Activated T-helper 2 cell treated with anti-CD3 and anti-CD28 coated beads, Interferon-gamma antibody, Interleukin-2, Interleukin-4, amounts not matched to agents 10 μg/mL and 5 μg/mL and 100 μg/mL, durations not matched to agents 14 hours and 24 hours and 36 hours (primary cell): ENCODE measurements around the gene CLCA1. TPM values are rescaled to one million over a fixed set of nuclear protein-coding genes. Genes with fewer than 3 reads are reported as not detected.
A peak's percentile ranks its signal among the peaks of the same experiment; 100 is the strongest.
"Not testable (repeated sequence)": the region's sequence is repeated elsewhere in the genome, so short reads cannot be mapped to it uniquely, and the experiment has no call there.

Source experiments
- DNase-seq: peaks from one replicate; pipeline ENCODE4 v3.0.0; 2021; ENCODE audit warnings: low spot score
- H3K27ac Mint-ChIP-seq: one replicate; pipeline ENCODE4 v1.8.0; 2021; ENCODE audit warnings: mixed read lengths
- H3K27me3 Mint-ChIP-seq: one replicate; pipeline ENCODE4 v1.8.0; 2021; ENCODE audit warnings: low read depth, mixed read lengths
- H3K36me3 Mint-ChIP-seq: one replicate; pipeline ENCODE4 v1.8.0; 2021; ENCODE audit warnings: low read depth, mixed read lengths
- H3K4me1 Mint-ChIP-seq: one replicate; pipeline ENCODE4 v1.8.0; 2021; ENCODE audit warnings: low read depth, mixed read lengths
- H3K4me3 Mint-ChIP-seq: one replicate; pipeline ENCODE4 v1.8.0; 2021; ENCODE audit warnings: low read depth, mild to moderate bottlenecking, moderate library complexity, mixed read lengths
- H3K9me3 Mint-ChIP-seq: one replicate; pipeline ENCODE4 v1.8.0; 2021; ENCODE audit warnings: mixed read lengths
- intact Hi-C: fragments of 100-400 bp; cut with micrococcal nuclease; formaldehyde crosslinking; loops from one replicate; pipeline ENCODE4 v1.15.1; 2023
- total RNA-seq: library from RNA; stranded (reverse); gene quantifications from 2 replicates; pipeline ENCODE4 v1.2.3, GENCODE V29; 2022

Gene CLCA1
- total RNA-seq, 1 donor from 2014 or later, result not detected

DNA sequence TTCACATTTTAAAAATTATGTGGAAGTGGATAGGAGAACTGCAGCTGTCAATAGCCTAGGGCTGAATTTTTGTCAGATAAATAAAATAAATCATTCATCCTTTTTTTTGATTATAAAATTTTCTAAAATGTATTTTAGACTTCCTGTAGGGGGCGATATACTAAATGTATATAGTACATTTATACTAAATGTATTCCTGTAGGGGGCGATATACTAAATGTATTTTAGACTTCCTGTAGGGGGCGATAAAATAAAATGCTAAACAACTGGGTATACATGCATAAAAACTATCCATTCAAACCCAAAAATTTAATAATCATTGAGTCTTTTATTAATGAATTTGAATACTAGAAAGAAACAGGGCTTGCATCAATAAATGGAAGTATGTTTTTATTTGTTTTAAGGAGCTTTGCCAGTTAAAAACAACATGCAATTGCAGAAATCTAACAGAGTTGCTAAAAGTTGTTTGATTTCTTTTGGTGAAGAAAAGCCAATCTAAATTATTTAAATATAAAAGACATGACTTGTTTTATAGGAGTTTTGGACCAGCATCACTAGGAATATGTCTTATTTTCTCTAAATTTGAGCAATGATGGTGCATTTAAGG is 31.4 kb downstream of the CLCA1 start:
- H3K4me1 Mint-ChIP-seq, result peaks cover 14% of the 10 kb centered on the region
- H3K27me3 Mint-ChIP-seq, result peaks cover 37% of the 10 kb centered on the region
- no peak overlapping the region for H3K27ac Mint-ChIP-seq
- H3K9me3 Mint-ChIP-seq, result no peaks in the 10 kb centered on the region
- H3K36me3 Mint-ChIP-seq, result no peaks in the 10 kb centered on the region
- intact Hi-C loops, result loop anchor here (5.0 to 10.0 kb wide), 2 partner anchors 205 to 242 kb away; partner anchors contain the start of gene SH3GLB1
- no peak for DNase-seq
- H3K4me3 Mint-ChIP-seq, result no peak overlapping the region

DNA sequence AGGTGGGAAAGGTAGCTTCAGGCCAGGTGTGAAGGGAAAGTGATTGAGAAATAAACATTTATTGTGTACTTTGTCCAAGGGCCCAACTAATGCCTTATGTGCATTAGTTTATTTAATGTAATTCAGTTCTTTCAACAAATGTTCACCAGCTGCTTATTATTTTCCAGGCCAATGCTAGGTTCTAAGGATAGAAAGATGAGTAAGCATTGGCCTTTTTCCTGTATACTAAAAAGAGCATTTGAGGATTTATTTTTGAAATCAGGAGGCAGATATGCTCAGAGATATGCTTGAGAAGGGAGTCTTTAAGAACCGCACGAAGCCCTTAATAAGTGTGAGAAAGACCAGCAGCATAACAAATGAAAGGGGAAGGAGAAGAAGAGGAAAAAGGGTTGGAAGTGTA is 32.0 kb downstream of the CLCA1 start:
- no peaks in the 10 kb centered on the region for H3K9me3 Mint-ChIP-seq
- H3K27me3 Mint-ChIP-seq, result peaks cover 42% of the 10 kb centered on the region
- no peak overlapping the region for H3K4me3 Mint-ChIP-seq
- H3K36me3 Mint-ChIP-seq, result no peaks in the 10 kb centered on the region
- DNase-seq, result no peak
- intact Hi-C loops, result loop anchor here (5.0 to 10.0 kb wide), 2 partner anchors 204 to 242 kb away; partner anchors contain the start of gene SH3GLB1
- peaks cover 14% of the 10 kb centered on the region for H3K4me1 Mint-ChIP-seq
- no peak overlapping the region for H3K27ac Mint-ChIP-seq

DNA sequence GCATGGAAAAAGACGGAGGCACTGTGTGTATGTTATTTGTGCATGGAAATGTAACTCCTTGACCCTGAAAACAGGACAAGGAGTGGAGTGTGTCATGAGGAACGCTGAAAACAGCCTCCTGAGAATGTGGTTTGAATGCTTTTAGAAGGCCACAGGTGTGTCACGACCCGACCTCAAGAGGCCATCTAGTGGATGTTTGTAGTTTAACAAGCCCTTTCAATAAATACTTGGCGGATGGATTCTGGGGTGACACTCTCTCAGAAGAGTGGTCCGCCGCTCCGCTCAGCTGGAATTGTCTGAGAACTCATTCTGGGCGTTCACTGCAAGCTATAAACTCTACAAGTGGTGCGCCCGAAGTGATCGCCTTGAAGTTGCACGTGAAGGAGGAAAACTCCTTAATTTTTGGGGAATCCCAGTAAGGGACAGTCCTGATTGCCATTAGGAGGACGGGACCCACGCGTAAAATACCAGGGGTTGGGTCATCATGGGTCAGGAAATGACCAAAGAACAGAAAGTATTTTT is 33.5 kb downstream of the CLCA1 start:
- intact Hi-C loops, result loop anchor here (1.0 to 10.0 kb wide), 3 partner anchors 122 to 240 kb away; partner anchors contain the start of gene SH3GLB1
- peak; percentile 24 for DNase-seq
- H3K9me3 Mint-ChIP-seq, H3K27ac Mint-ChIP-seq, H3K36me3 Mint-ChIP-seq: not testable (repeated sequence)
- H3K4me3 Mint-ChIP-seq, result peak overlapping the region; percentile 78
- peaks cover 37% of the 10 kb centered on the region for H3K27me3 Mint-ChIP-seq
- H3K4me1 Mint-ChIP-seq, result peaks cover 14% of the 10 kb centered on the region

DNA sequence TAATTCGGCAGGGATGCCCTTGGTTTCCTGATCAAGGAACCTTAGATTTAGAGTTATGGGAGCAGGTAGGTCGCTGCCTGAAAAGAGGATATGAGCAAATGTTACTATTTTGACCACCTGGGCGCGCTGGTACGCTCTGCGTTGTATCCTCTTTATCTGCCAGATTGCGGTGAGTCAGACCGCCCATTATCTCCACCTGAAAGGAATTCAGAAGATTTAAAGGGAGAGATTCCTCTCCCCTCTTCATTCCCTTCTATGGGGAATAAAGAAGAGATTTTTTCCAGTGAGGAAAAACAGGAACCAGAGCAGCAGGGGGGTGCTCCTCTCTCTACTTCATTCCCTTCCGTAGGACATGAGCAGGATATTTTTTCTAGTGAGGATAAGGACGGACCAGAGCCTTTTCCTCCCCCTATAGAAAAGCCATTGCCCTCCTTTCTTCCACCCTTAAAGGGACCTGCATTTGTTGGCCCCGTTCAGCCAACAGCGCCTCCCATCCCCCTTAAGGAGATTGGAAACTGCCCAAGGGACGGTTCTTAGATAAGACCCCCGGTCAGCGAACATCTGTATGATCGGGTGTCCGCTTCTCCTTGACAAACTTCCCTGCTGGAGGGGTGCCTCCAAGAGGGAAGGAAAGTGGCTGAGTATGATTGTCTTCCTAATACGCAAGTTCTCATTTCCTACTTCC is 34.1 kb downstream of the CLCA1 start:
- H3K27me3 Mint-ChIP-seq, result peaks cover 36% of the 10 kb centered on the region
- intact Hi-C loops, result loop anchor here (1.0 to 10.0 kb wide), 3 partner anchors 123 to 239 kb away; partner anchors contain the start of gene SH3GLB1
- no peaks in the 10 kb centered on the region for H3K36me3 Mint-ChIP-seq
- H3K4me1 Mint-ChIP-seq, result peaks cover 13% of the 10 kb centered on the region
- no peak for DNase-seq
- peak overlapping the region; percentile 78 for H3K4me3 Mint-ChIP-seq
- no peak overlapping the region for H3K27ac Mint-ChIP-seq
- no peaks in the 10 kb centered on the region for H3K9me3 Mint-ChIP-seq

DNA sequence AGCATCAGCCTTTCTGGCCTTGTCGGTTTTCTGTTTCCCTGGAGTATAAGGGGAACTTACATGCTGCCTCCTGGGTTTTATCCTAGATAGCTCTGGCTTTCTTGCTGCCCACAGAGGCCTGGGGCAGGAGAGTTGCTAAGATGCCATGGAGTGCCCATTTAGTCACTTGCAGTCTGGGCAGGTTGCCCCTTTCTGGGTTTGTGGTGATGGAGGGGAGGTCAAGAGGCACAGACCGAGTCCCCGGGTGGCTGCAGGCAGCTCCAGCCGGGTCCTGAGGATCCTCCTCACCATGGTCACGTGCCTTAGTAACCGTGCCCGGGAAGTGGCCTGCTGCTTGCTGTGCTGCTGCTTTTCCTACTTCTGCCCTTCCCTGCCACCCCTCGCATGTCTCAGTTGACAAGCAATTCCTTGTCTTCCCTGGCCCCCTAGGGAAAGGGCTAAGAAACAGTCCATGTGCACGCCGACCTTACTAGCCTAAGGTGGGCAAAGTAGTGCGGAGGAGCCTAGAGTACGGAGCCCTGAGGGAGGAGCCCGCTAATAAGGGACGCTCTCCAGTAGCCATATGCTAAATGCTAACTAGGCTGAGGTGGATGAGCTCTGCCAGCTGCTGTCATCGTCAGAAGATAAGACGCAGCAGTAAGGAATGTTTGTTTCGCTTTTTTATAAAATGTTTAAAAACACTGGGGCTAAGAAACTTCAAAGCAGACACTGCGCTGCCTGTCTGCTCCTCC is 34.8 kb downstream of the CLCA1 start:
- intact Hi-C loops, result loop anchor here (5.0 to 10.0 kb wide), 2 partner anchors 201 to 239 kb away; partner anchors contain the start of gene SH3GLB1
- no peak for DNase-seq
- Mint-ChIP-seq H3K4me1 (peaks cover 7% of the 10 kb centered on the region), H3K27me3 (peaks cover 34% of the 10 kb centered on the region), H3K9me3 (no peaks in the 10 kb centered on the region), H3K4me3 (no peak overlapping the region), H3K27ac (no peak overlapping the region), H3K36me3 (no peaks in the 10 kb centered on the region)

DNA sequence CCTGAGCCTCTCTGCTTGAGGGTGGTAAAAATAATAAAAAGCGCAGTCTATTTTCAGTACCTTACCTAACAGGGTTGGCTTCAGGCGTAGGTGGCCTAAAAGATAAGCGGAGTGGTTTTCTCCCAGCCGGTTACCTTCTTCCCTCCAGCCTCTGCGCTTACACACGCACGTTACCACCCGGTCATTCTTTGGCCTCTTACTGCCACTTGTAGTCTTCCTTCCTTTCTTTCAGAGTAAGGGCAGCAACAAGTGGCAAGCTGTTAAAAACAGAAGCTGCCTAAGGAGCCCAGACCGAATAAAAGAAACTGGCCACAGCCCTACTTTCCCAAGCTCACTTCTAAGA is 35.4 kb downstream of the CLCA1 start:
- Mint-ChIP-seq H3K36me3 (no peaks in the 10 kb centered on the region), H3K9me3 (no peaks in the 10 kb centered on the region), H3K27me3 (peaks cover 31% of the 10 kb centered on the region), H3K4me3 (no peak overlapping the region), H3K27ac (no peak overlapping the region), H3K4me1 (peaks cover 7% of the 10 kb centered on the region)
- intact Hi-C loops, result loop anchor here (5.0 to 10.0 kb wide), 2 partner anchors 201 to 238 kb away; partner anchors contain the start of gene SH3GLB1
- DNase-seq, result no peak

DNA sequence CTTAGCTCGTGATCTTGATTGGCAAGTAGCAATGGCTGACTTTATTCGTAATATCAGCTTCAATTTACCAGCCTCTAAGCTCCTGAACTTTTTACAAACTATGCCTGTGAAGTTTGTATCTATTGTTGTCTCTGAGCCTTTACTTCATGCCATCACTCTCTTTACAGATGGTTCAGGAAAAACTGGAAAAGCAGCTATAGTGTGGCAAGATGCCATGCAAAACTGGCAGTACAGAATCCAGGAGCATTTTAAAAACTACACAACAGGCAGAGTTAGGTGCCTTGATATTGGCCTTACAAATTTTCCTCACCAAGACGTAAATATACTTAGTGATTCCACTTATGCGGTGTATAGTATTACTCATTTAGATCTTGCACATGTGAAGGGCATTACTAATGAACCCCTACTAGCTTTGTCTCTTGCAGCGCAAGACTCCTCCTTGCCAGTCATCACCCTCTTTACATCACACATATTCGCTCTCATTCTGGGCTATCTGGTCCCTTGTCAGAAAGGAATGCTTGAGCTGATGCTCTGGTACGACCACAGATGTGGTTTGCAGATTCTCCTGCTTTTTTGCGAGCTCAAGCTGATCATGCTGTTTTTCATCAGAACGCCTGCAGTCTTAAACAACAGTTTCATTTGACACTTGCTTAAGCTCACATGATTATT is 36.3 kb downstream of the CLCA1 start:
- no peak overlapping the region for H3K27ac Mint-ChIP-seq
- H3K4me3 Mint-ChIP-seq, result no peak overlapping the region
- H3K9me3 Mint-ChIP-seq, result no peaks in the 10 kb centered on the region
- intact Hi-C loops, result loop anchor here (5.0 to 10.0 kb wide), 2 partner anchors 200 to 237 kb away; partner anchors contain the start of gene SH3GLB1
- H3K4me1 Mint-ChIP-seq, result peaks cover 7% of the 10 kb centered on the region
- peaks cover 36% of the 10 kb centered on the region for H3K27me3 Mint-ChIP-seq
- H3K36me3 Mint-ChIP-seq, result no peaks in the 10 kb centered on the region
- DNase-seq, result no peak

DNA sequence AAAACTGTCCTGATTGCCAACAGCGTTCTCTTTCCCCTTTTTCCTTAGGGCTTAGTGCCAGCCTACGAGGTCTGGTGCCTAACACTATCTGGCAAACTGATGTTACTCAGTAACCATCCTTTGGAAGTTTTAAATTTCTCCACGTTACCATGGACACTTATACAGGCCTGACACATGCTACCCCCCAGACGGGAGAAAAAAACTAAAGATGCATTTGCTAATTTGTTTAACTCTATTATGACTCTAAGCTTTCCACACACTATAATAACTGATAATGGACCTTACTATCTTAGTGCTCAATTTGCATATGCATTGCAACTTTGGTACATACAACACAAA is 36.8 kb downstream of the CLCA1 start:
- no peak overlapping the region for H3K27ac Mint-ChIP-seq
- no peaks in the 10 kb centered on the region for H3K9me3 Mint-ChIP-seq
- no peaks in the 10 kb centered on the region for H3K36me3 Mint-ChIP-seq
- no peak overlapping the region for H3K4me3 Mint-ChIP-seq
- intact Hi-C loops, result loop anchor here (10.0 kb wide), 1 partner anchor 199 kb away; the partner anchor contains the start of gene SH3GLB1
- H3K4me1 Mint-ChIP-seq, result peaks cover 7% of the 10 kb centered on the region
- peaks cover 36% of the 10 kb centered on the region for H3K27me3 Mint-ChIP-seq
- no peak for DNase-seq

DNA sequence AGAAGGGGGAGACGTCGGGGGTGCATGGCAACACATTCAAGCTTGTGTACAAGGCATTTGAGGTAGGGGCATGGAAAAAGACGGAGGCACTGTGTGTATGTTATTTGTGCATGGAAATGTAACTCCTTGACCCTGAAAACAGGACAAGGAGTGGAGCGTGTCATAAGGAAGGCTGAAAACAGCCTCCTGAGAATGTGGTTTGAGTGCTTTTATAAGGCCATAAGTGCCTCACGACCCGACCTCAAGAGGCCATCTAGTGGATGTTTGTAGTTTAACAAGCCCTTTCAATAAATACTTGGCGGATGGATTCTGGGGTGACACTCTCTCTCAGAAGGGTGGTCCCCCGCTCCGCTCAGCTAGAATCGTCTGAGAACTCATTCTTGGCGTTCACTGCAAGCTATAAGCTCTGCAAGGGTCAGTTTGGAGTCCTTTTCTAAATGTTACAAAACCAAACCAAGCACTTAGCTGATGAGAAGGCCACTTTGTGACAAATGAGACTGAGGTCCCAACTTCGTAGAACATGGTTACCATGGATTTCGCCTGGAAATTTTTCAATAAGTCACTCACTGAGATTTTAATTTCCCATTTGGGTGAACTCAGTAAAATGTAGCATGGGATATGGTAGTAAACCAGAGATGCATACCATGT is 39.3 kb downstream of the CLCA1 start:
- intact Hi-C loops, result loop anchor here (10.0 kb wide), 1 partner anchor 197 kb away; the partner anchor contains the start of gene SH3GLB1
- DNase-seq, result no peak
- Mint-ChIP-seq H3K9me3 (no peaks in the 10 kb centered on the region), H3K4me1 (no peaks in the 10 kb centered on the region), H3K27me3 (peaks cover 31% of the 10 kb centered on the region), H3K27ac (no peak overlapping the region), H3K36me3 (no peaks in the 10 kb centered on the region), H3K4me3 (no peak overlapping the region)

DNA sequence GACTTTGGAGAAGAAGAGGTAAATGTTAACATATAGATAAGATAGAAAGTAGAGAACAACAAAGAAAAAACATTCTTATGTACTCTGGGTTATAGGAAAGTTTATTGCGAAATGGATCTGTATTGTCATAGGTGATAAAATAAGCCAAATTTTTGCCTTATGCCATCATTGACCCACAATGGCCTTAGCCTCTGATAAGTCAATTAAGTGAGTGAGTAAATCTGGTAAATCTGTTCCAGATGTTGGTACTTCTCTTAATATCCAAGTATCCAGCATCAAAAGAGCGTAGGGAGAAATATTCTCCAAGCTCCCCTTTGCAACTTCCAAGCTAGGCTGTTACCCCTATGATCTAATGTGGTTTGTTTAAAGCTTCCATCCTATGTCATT is 39.8 kb downstream of the CLCA1 start:
- Mint-ChIP-seq H3K9me3 (no peaks in the 10 kb centered on the region), H3K36me3 (no peaks in the 10 kb centered on the region), H3K4me3 (no peak overlapping the region), H3K27me3 (peaks cover 26% of the 10 kb centered on the region), H3K4me1 (no peaks in the 10 kb centered on the region), H3K27ac (no peak overlapping the region)
- intact Hi-C loops, result loop anchor here (10.0 kb wide), 1 partner anchor 196 kb away; the partner anchor contains the start of gene SH3GLB1
- DNase-seq, result no peak

DNA sequence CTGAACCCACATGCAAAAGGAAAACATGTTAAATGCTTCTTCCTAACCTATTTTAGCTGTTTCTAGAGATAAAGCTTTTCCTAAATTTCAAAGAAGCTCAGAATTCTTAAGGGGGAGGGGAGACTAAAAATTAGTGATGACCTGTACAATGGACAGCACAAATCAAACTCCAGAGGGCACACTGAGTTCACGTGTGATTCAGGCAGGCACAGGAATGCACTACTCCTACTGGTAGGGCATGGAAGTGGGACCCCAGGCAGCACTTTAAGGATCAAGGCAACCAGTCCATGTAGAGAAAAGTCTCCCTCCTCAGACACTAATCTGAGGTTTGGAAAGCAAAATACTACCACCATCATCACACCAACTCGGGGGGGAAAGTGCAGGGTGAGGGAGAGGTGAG is 46.9 kb downstream of the CLCA1 start:
- Mint-ChIP-seq H3K27ac (no peak overlapping the region), H3K9me3 (no peaks in the 10 kb centered on the region), H3K27me3 (peaks cover 3% of the 10 kb centered on the region), H3K4me3 (no peak overlapping the region), H3K4me1 (no peaks in the 10 kb centered on the region), H3K36me3 (no peaks in the 10 kb centered on the region)
- DNase-seq, result no peak
- intact Hi-C loops, result no loop called here

DNA sequence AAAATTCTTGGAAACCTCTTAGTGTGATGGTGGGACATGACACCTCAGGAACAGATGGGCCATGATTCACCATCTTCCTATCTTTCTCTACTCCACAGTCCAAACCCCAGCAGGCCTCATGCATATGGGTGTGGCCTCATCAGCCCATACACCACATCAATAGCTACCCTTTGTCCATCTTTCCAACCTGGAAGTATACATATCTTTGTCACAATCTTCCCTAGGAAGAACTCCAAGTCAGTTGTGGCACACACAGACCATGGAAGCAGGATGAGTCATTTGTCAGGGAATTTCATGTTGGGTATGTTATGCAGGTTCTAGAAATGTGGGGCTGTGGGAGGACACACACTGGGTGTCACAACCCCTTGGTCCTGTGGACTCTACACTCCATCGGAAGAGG is 47.6 kb downstream of the CLCA1 start:
- no peak overlapping the region for H3K27ac Mint-ChIP-seq
- no peaks in the 10 kb centered on the region for H3K9me3 Mint-ChIP-seq
- H3K27me3 Mint-ChIP-seq, result peaks cover 3% of the 10 kb centered on the region
- no peaks in the 10 kb centered on the region for H3K4me1 Mint-ChIP-seq
- H3K4me3 Mint-ChIP-seq, result no peak overlapping the region
- intact Hi-C loops, result no loop called here
- H3K36me3 Mint-ChIP-seq, result no peaks in the 10 kb centered on the region
- no peak for DNase-seq
